H54 (cell line): ENCODE data around the gene TMEM89.

ENCODE experiments used
- DNase-seq: peaks from one replicate; pipeline ENCODE4 v3.0.0; 2011; ENCODE audit warnings: low spot score, mixed read lengths; ENCODE audit not compliant: insufficient read length
- FAIRE-seq: peaks from 3 replicates; lab custom pipeline; 2011; peaks lifted over from hg19 to GRCh38; lab: Jason Lieb, UNC
- POLR2A ChIP-seq: IDR thresholded peaks from 2 replicates; pipeline ENCODE4 v1.6.1; 2011; ENCODE audit warnings: low read depth, mild to moderate bottlenecking, low read length

Gene TMEM89

GRCh38 chr3:48652923-48653715 is 31.6 kb upstream of the TMEM89 start:
- FAIRE-seq (no peak), DNase-seq (no peak)
- no peak for TF ChIP-seq POLR2A

GRCh38 chr3:48651771-48652170 is 30.2 kb upstream of the TMEM89 start:
- TF ChIP-seq POLR2A, result no peak
- FAIRE-seq, result no peak
- no peak for DNase-seq

GRCh38 chr3:48650723-48651122 is 29.2 kb upstream of the TMEM89 start:
- FAIRE-seq, result no peak
- no peak for DNase-seq
- no peak for TF ChIP-seq POLR2A

GRCh38 chr3:48648188-48648850 is 26.8 kb upstream of the TMEM89 start:
- FAIRE-seq (no peak), DNase-seq (no peak)
- no peak for TF ChIP-seq POLR2A

- FAIRE-seq (no peak), DNase-seq (no peak)
- TF ChIP-seq POLR2A, result no peak
Observed at GRCh38 chr3:48647714-48648113, 26.1 kb upstream of the TMEM89 start.

GRCh38 chr3:48644898-48645760 is 23.6 kb upstream of the TMEM89 start:
- FAIRE-seq (no peak), DNase-seq (no peak)
- TF ChIP-seq POLR2A, result no peak

- no peak for TF ChIP-seq POLR2A
- no peak for FAIRE-seq
Observed at GRCh38 chr3:48642605-48643004, 21.0 kb upstream of the TMEM89 start.

GRCh38 chr3:48641396-48641795 is 19.8 kb upstream of the TMEM89 start:
- FAIRE-seq, result no peak
- no peak for DNase-seq
- no peak for TF ChIP-seq POLR2A

More at GRCh38 chr3:48642605-48643004, 21.0 kb upstream of the TMEM89 start:
- DNase-seq, result no peak

GRCh38 chr3:48639944-48640606 is 18.5 kb upstream of the TMEM89 start:
- FAIRE-seq, result no peak
- no peak for DNase-seq
- TF ChIP-seq POLR2A, result no peak

GRCh38 chr3:48637305-48637704 is 15.7 kb upstream of the TMEM89 start:
- DNase-seq (no peak), FAIRE-seq (no peak)
- TF ChIP-seq POLR2A, result no peak

- DNase-seq (no peak), FAIRE-seq (no peak)
- no peak for TF ChIP-seq POLR2A
Observed at GRCh38 chr3:48636149-48636655, 14.6 kb upstream of the TMEM89 start.

GRCh38 chr3:48635222-48636021 is 13.9 kb upstream of the TMEM89 start, which contains the start of gene SLC26A6:
TSS of gene SLC26A6 (minus strand) at chr3:48635461. CDS start at chr3:48635393, 68 bp downstream.
- DNase-seq (peak; percentile 99), FAIRE-seq (no peak)
- TF ChIP-seq POLR2A, result peak; percentile 78
